Endothelial cell of umbilical vein (primary cell): ENCODE data around the gene ARHGEF11. TPM values are rescaled to one million over a fixed set of nuclear protein-coding genes. Genes with fewer than 3 reads are reported as not detected.

Experiments
- BruUV-seq: library from RNA; stranded (reverse); fragments of 400-500 nt; replicated peaks from 2 replicates; lab custom pipeline; 2021; lab: Mats Ljungman, UMichigan
- CTCF ChIA-PET: fragments of 300-600, 350-600 bp; sonication (Branson Sonifier 250); formaldehyde crosslinking; loops from one replicate; lab custom pipeline; 2021; ENCODE audit warnings: antibody characterized with exemption, inconsistent platforms; lab: Charles Lee
- POLR2A ChIA-PET: fragments of 300-600, 350-600 bp; sonication (Branson Sonifier 250); formaldehyde crosslinking; loops from one replicate; lab custom pipeline; 2021; ENCODE audit warnings: antibody characterized with exemption, inconsistent platforms; lab: Charles Lee
- DNase-seq: peaks from one replicate; pipeline ENCODE4 v3.0.0-alpha.2; 2011; ENCODE audit warnings: low read depth, low spot score
- FAIRE-seq: peaks from 2 replicates; lab custom pipeline; 2011; peaks lifted over from hg19 to GRCh38; lab: Jason Lieb, UNC
- H2AFZ ChIP-seq: 2 replicates; pipeline ENCODE4 v1.6.0; 2012; ENCODE audit warnings: low read depth, low read length, control low read depth, inconsistent platforms
- H3K27ac ChIP-seq: 2 replicates; pipeline ENCODE4 v1.5.1; 2011; ENCODE audit warnings: low read depth, mild to moderate bottlenecking, control low read depth, low read length, moderate library complexity; ENCODE audit not compliant: insufficient read depth
- H3K27me3 ChIP-seq, 2 experiments: 2 replicates each; pipeline versions ENCODE4 v1.6.0 to v1.6.1; 2011; ENCODE audit warnings: low read length in 2 of 2, mixed read lengths in 1 of 2; ENCODE audit not compliant: control insufficient read depth in 2 of 2, insufficient read depth in 2 of 2
- H3K36me3 ChIP-seq, 2 experiments: 2 replicates in 1 of 2; 3 replicates in 1 of 2; pipeline ENCODE4 v1.5.1; 2011; ENCODE audit warnings: low read length in 2 of 2, mild to moderate bottlenecking in 1 of 2, moderate library complexity in 1 of 2; ENCODE audit not compliant: control insufficient read depth in 2 of 2, insufficient read depth in 2 of 2; ENCODE audit errors: extremely low read depth in 1 of 2
- H3K4me1 ChIP-seq: 3 replicates; pipeline ENCODE4 v1.5.1; 2011; ENCODE audit warnings: mild to moderate bottlenecking, low read length; ENCODE audit not compliant: control insufficient read depth, insufficient read depth; ENCODE audit errors: extremely low read depth
- H3K4me2 ChIP-seq: 2 replicates; pipeline ENCODE4 v1.6.1; 2011; ENCODE audit warnings: low read length, control low read depth, mixed read lengths; ENCODE audit not compliant: insufficient read depth
- H3K4me3 ChIP-seq, 3 experiments: fragments of 200-600 bp in 1 of 3; sonication (generic), shearing (Covaris generic) in 1 of 3; replicated peaks in 1 of 3; 2 replicates each; pipeline ENCODE4 v1.5.1; 2011 to 2016; ENCODE audit warnings: control low read depth in 3 of 3, low read length in 3 of 3, mild to moderate bottlenecking in 2 of 3, inconsistent platforms in 1 of 3, low read depth in 1 of 3, moderate library complexity in 1 of 3; ENCODE audit not compliant: insufficient read depth in 1 of 3
- H3K79me2 ChIP-seq: 2 replicates; pipeline ENCODE4 v1.6.0; 2012; ENCODE audit warnings: low read length, inconsistent platforms; ENCODE audit not compliant: control insufficient read depth, insufficient read depth
- H3K9ac ChIP-seq: replicated peaks from 2 replicates; pipeline ENCODE3; 2011; ENCODE audit warnings: low read length, control low read depth; ENCODE audit not compliant: insufficient read depth; ENCODE audit errors: extremely low read depth
- H3K9me1 ChIP-seq: replicated peaks from 3 replicates; pipeline ENCODE4 v1.6.0; 2011; ENCODE audit warnings: mild to moderate bottlenecking, low read length; ENCODE audit not compliant: control insufficient read depth, insufficient read depth; ENCODE audit errors: extremely low read depth
- H3K9me3 ChIP-seq: replicated peaks from 2 replicates; pipeline ENCODE4 v1.5.1; 2012; ENCODE audit warnings: low read length, inconsistent platforms; ENCODE audit not compliant: control insufficient read depth, insufficient read depth
- H4K20me1 ChIP-seq: replicated peaks from 2 replicates; pipeline ENCODE3; 2011; ENCODE audit warnings: mild to moderate bottlenecking, low read length; ENCODE audit not compliant: control insufficient read depth, insufficient read depth; ENCODE audit errors: extremely low read depth
- EZH2 ChIP-seq: IDR thresholded peaks from 2 replicates; pipeline ENCODE4 v1.6.1; 2012; ENCODE audit warnings: borderline replicate concordance, low read depth, mild to moderate bottlenecking, moderate library complexity, low read length, inconsistent platforms; ENCODE audit not compliant: severe bottlenecking
- FOS ChIP-seq: IDR thresholded peaks from 2 replicates; pipeline ENCODE4 v1.6.1; 2011; ENCODE audit warnings: mild to moderate bottlenecking, low read length, moderate library complexity, borderline replicate concordance; ENCODE audit not compliant: insufficient read depth
- GATA2 ChIP-seq: IDR thresholded peaks from 2 replicates; pipeline ENCODE4 v1.7.0; 2011; ENCODE audit warnings: low read depth, mild to moderate bottlenecking, moderate library complexity, mixed read lengths, low read length; ENCODE audit not compliant: insufficient read length, insufficient read depth
- JUN ChIP-seq: IDR thresholded peaks from 2 replicates; pipeline ENCODE4 v1.6.1; 2011; ENCODE audit warnings: borderline replicate concordance, low read depth; ENCODE audit not compliant: insufficient read length, insufficient read depth
- MAX ChIP-seq: IDR thresholded peaks from 2 replicates; pipeline ENCODE4 v1.6.1; 2011; ENCODE audit not compliant: insufficient read depth, insufficient read length
- MYC ChIP-seq: IDR thresholded peaks from one replicate; pipeline ENCODE4 v1.6.1; 2011; ENCODE audit warnings: mild to moderate bottlenecking, low read depth, low read length
- POLR2A ChIP-seq: IDR thresholded peaks from 2 replicates; pipeline ENCODE4 v1.6.1; 2012; ENCODE audit warnings: low read depth, mild to moderate bottlenecking, control low read depth, low read length
- POLR2AphosphoS5 ChIP-seq: IDR thresholded peaks from 2 replicates; pipeline ENCODE4 v1.6.1; 2012; ENCODE audit warnings: low read depth, mild to moderate bottlenecking, control low read depth, low read length, moderate library complexity; ENCODE audit not compliant: insufficient read depth
- dilution Hi-C: fragments of 300-500 bp; cut with MboI; formaldehyde crosslinking; loops from one replicate; pipeline ENCODE4 v1.15.0; 2019; ENCODE audit warnings: low sequenced_read_pairs; ENCODE audit not compliant: extremely low pct_ligation_motif_present
- intact Hi-C: fragments of 100-400 bp; cut with micrococcal nuclease; formaldehyde crosslinking; loops from one replicate; pipeline ENCODE4 v1.10.0; 2022
- polyA plus RNA-seq, 4 experiments: library from polyadenylated mRNA; depleted of rRNA in 3 of 4; stranded (reverse) in 3 of 4; unstranded in 1 of 4; fragments of >200 nt; gene quantifications; 2 replicates each; pipeline versions ENCODE4 v1.2.1 to v1.2.3, GENCODE V29; 2011 to 2012; ENCODE audit warnings: missing spikeins in 1 of 4
- total RNA-seq: library from RNA; stranded (reverse); gene quantifications from 2 replicates; pipeline ENCODE4 v1.2.3, GENCODE V29; 2021

The ARHGEF11 gene
- total and polyA plus RNA-seq, 2 donors (not counting 3 experiments of a cell fraction or from before 2014, with no cell fraction given) = 18.2 to 28.0 TPM

- no peaks in the 10 kb centered on the region for H3K4me1 ChIP-seq
- no peak overlapping the region for H2AFZ ChIP-seq
- no peak overlapping the region for H3K4me3 ChIP-seq
- BruUV-seq = no TSS peak
- H3K4me2 ChIP-seq = no peak overlapping the region
- H3K79me2 ChIP-seq = no peaks in the 10 kb centered on the region
- dilution Hi-C loops (no loop called here), intact Hi-C loops (no loop called here)
- H3K27me3 ChIP-seq = peaks cover 2% of the 10 kb centered on the region in 2 experiments
- no peak for FAIRE-seq
- no peaks in the 10 kb centered on the region for H3K36me3 ChIP-seq
- ChIA-PET CTCF (interaction anchor here (1.2 to 3.1 kb wide), 2 partner anchors 71 to 72 kb away, joined by 3 to 11 read pairs; no protein-coding TSS in a partner anchor), POLR2A (no interaction called here)
- no peak for DNase-seq
- TF ChIP-seq GATA2 (no peak), EZH2 (no peak), JUN (no peak)
- no peaks in the 10 kb centered on the region for H4K20me1 ChIP-seq
- H3K27ac ChIP-seq = no peak overlapping the region
- H3K9me3 ChIP-seq = no peaks in the 10 kb centered on the region
- no peak overlapping the region for H3K9ac ChIP-seq
- H3K9me1 ChIP-seq = no peaks in the 10 kb centered on the region
Observed at GRCh38 chr1:157084720-157085119, 39.2 kb upstream of the ARHGEF11 start.

GRCh38 chr1:157081707-157082106, 36.2 kb upstream of the ARHGEF11 start:
- H3K9ac ChIP-seq = no peak overlapping the region
- no peaks in the 10 kb centered on the region for H3K4me1 ChIP-seq
- no peak overlapping the region for H3K27ac ChIP-seq
- no peaks in the 10 kb centered on the region for H3K9me1 ChIP-seq
- H3K4me2 ChIP-seq = no peak overlapping the region
- no peak for FAIRE-seq
- no peaks in the 10 kb centered on the region for H4K20me1 ChIP-seq
- no peaks in the 10 kb centered on the region for H3K79me2 ChIP-seq
- H2AFZ ChIP-seq = no peak overlapping the region
- ChIA-PET POLR2A (no interaction called here), CTCF (interaction anchor here (1.7 to 3.4 kb wide), 2 partner anchors 9 to 75 kb away, joined by 8 to 37 read pairs; no protein-coding TSS in a partner anchor)
- intact Hi-C loops (no loop called here), dilution Hi-C loops (no loop called here)
- no peaks in the 10 kb centered on the region for H3K36me3 ChIP-seq
- BruUV-seq = no TSS peak
- H3K9me3 ChIP-seq = no peaks in the 10 kb centered on the region
- H3K27me3 ChIP-seq = peaks cover 2 to 4% of the 10 kb centered on the region in 2 experiments
- no peak for DNase-seq
- no peak for TF ChIP-seq FOS
- TF ChIP-seq JUN = no peak
- TF ChIP-seq MYC = no peak
- no peak for TF ChIP-seq POLR2AphosphoS5
- no peak for TF ChIP-seq MAX
- no peak for TF ChIP-seq GATA2
- no peak for TF ChIP-seq POLR2A
- no peak overlapping the region for H3K4me3 ChIP-seq
